Dedifferentiated amniotic fluid mesenchymal stem cell (primary cell): ENCODE measurements around the gene SYNDIG1.
"Not testable (repeated sequence)": the region's sequence is repeated elsewhere in the genome, so short reads cannot be mapped to it uniquely, and the experiment has no call there.

Source experiments
- DNase-seq: peaks from one replicate; pipeline ENCODE4 v3.0.0-alpha.2; 2016; ENCODE audit errors: extremely low spot score

Gene SYNDIG1

DNA sequence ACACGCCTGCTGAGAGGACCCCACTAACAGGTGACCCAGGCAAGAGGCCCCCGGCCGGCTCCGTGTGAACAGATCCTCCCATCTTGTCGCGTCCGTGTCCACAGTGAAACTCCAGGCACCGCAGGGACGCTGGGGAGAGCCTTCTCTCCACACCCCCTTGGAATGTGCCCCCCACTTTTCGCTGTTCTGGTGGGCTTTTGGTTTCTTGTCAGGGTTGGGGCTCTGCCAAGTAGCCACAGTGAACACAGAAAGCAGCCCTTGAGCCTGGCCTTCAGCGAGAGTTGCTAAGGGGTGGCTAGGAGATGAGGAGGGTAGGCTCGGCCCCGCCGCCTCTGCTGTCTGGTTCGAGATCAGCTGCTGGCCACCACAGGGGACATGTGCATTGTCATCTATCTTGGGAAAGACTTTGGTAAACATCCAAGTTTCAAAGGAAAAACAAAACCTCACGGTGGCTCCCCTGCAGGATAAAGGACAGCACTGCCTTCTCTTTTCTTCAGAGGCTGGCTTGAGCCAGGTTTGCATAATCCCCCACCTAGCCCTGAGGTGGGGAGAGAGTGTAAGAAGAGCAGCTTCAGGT is 22.7 kb downstream of the SYNDIG1 start:
- DNase-seq = no peak

DNA sequence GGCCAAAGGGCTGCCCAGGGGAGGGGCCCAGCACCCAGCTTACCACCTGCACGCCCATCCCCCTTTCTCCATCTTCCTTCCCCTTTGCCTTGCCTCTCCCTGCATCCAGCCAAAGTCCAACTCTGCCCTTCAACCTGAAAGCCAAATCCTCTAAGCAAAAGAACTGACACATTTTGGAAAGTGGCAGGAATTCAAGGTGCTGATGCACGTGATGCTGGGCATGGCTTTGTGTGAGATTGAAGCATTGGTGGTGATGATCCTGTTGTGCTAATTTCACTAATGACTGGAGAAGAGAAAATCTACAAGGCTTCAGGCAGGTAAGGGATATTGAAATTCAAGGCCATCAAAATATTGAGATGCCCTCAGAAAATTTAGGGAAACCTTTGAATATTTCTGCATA is 23.3 kb downstream of the SYNDIG1 start:
- no peak for DNase-seq

DNA sequence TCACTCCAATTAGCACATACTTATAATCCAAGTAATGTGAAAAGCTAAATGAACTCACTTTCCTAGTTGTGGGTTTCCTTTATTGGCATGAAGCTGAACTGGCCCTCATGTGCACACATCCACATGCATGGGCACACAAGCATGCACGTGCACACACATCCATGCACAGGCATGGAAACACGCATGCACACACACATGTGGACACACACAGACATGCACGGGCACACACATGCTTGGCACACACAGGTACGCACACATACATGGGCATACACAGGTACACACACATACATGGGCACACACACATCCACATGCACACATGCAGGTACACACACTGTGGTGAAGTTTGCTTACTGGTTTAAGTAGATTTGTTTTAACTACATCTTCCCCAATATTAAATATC is 23.8 kb downstream of the SYNDIG1 start:
- no peak for DNase-seq

DNA sequence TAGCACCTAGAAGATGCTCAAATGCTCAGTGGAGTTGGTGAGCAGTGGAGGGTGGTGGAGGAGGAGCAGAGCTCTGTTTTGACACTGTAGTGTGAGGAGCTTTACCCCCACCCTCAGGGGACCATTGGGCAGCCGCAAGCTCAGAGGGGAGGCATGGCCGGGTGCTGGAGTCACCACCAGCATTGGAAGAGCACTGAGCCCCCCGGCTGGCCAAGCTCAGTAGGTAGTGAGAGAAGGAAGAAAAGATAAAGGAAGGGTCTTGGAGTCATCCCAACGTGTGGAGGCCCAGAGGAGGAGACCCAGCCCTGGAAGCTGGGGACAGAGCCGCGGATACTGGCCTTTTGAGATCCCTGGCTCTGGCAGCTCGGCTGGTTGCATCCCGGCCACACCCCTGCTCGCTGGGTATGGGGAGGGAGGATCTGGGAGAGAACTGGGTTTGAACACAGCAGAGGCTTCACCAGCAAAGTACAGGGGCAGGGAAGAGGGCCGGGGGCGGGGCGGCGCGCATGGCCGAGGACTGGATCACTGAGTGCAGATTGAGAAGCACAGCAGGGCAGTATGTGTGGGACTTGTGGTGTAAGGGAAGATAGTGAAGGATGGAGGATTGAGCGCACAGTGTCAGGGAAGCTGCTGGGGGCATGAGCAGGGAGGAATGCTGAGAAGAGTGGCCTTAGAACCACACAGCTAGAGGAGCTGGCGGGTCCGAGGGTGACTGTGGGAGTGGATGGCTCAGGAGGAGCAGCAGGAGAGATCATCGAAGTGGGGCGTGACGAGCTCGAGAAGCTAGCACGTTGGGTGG is 24.4 kb downstream of the SYNDIG1 start:
- DNase-seq = no peak

DNA sequence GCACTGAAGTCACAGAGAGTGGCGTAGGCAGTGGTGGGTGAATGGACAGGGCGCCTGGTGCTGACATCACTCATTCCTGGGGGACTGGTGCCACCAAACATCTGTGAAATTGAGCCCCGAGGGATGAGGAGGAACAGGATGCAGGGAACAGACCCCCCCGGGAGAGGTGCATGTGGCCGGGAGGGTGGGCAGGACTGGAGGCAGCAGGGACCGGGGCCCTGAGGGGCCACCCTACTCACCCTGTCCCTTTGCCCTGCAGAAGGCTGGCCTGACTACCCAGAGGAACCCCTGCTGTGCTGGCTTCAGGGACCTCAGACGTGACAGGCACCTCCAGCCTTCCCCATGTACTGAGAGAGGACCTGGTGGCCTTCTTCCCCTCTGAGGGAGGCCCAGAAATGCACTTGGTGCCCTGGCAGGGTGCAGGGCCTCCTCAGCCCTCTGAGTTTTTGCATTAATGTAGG is 25.1 kb downstream of the SYNDIG1 start:
- no peak for DNase-seq

DNA sequence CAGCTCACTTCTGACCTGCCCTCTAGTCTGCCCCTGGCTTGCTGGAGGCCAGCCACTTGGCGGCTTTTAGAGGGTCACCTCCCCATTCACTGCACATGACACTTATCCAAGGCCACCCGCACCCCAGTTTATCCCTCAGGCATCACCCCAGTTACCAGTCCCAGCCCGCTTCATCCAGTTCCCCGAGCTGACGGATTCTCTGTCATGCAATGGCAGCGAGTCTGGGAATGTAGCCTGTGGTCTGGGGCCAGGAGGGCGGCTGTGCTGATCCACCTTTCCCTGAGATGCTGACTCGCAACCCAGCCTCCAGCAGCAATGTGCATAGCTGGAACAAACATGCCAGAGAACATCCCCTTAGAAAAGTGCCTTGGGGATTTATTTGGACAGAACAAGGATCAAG is 25.8 kb downstream of the SYNDIG1 start:
- DNase-seq = no peak

DNA sequence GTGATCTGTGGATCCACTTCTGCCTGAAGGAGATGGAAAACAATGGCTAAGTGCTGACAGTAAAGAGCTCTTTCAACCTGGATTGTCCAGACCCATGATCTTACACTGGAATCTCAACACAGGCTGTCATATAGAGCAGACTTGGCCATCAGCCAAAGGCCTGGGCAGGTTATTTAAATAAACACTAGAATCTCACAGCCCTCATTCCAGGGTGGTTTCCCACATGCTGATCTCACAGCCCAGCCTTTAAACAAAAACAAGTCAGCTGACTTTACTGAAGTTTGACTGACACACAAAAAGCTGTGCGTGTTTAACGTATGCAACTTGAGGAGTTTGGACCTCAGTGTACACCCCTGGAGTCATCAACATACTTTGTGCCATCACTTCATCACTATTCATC is 28.4 kb downstream of the SYNDIG1 start:
- DNase-seq = no peak

DNA sequence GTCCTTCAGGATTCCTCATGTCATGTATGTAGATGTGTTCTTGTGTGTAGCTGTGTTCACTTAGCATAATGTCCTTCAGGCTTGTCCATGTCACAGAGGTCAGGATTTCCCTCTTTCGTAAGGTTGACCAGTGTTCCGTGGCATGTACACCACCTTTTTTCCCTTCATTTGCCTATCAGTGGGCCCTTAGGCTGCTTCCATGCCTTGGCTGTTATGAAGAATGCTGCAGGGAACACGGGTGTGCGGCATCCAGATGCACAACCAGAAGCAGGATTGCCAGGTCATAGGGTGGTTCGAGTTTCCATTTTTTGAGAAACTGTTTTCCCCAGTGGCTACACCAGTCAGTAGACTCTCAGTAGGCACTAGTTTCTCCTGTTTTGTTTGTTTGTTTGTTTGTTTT is 29.2 kb downstream of the SYNDIG1 start:
- DNase-seq = no peak

DNA sequence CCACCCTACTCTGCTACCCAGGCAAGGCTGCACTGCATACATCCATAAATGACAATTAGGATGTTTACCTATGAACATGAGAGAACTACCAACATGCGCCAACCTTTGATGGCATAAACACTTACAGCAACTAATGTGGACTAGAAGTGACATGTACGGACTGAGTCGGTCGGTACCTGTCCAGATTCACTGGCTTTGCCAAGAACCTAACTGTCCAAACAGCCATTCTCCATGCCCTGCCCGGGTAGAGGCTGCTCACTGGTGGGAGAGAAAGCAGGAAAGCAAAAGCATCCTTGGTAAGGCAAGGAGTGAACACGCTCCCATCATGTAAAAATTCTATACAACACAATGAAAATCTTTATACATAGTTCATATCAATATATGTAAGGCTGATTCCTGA is 30.0 kb downstream of the SYNDIG1 start:
- DNase-seq = no peak

DNA sequence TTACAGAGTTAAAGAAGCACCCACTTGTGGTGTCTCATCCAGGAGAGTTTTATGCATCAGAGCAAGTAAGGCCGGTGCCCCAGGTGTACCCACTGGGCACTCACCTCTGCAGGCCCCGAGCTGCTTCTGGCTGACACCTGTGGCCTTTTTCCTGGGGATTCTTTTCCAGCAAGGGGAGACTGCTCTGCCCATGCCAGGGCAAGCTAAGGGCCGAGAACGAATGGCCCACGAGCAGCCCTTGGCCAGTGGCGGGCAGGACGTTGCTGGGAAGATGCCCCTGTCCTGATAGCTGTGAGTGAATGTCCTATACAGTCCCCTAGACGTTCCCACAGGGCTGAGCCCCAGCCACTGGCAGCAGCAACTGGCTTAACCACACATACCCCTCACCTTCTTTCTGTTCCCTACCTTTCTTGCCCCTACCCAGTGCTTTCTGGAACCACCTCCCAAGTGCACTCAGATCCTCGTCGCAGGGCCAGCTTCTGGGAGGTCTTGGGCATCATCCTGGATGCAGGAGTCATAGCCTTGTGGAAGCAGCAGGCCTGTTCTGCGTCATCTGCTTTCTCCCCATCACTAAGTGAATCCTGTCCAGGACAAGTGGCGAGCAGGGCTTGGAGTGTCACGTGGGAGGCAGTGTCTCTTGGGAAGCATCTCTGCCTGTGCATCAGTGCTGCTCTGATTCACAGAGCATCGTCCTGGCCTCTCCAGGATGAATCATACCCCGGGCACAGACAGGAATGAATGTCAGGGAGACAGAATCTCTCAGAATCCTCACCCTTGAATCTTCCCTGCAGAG is 32.5 kb downstream of the SYNDIG1 start:
- no peak for DNase-seq

DNA sequence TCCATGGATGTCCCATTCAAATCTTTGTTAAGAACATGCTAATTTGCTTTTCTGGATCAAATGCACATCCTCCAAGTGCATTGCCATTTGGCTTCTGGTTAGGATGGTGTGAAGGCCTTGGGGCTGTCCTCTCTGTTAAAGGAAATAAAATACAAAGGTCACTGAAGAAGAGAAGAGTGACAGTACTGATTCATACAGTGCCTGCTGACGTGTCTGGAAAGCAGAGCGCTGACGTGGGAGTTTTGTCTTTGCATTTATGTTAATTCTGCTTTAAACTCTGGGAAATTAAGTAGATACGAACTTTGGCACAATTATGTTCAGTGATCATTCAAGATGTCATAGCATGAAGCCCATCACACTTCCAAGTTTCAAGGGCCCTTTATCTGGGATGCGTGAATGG is 33.2 kb downstream of the SYNDIG1 start:
- DNase-seq = no peak

DNA sequence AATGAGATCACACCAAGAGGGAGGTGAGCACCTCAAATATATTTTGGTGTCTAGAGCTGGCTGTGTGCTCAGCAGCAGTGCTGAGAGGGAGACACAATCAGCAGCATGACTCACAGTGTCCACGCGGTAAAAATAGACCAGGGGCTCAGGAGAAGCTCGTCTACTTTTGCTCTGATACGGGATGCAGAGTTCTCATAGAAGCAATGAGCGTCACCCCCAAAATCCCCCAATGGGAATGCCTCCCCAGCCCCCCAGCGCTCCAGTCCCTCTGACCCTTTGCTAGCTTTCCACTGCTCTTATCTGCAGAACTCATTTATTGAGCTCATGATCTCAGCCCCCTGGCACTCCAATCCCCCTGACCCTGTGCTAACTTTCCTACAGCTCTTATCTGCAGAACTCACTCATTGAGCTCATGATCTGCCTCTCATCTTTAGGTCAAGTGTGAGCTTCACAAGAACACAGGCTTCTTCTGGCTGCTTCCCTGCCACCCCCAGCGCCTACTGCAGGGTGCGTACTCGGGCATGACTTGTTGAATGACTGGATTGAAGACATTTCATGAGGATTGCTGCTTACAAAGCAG is 34.0 kb downstream of the SYNDIG1 start:
- no peak for DNase-seq

DNA sequence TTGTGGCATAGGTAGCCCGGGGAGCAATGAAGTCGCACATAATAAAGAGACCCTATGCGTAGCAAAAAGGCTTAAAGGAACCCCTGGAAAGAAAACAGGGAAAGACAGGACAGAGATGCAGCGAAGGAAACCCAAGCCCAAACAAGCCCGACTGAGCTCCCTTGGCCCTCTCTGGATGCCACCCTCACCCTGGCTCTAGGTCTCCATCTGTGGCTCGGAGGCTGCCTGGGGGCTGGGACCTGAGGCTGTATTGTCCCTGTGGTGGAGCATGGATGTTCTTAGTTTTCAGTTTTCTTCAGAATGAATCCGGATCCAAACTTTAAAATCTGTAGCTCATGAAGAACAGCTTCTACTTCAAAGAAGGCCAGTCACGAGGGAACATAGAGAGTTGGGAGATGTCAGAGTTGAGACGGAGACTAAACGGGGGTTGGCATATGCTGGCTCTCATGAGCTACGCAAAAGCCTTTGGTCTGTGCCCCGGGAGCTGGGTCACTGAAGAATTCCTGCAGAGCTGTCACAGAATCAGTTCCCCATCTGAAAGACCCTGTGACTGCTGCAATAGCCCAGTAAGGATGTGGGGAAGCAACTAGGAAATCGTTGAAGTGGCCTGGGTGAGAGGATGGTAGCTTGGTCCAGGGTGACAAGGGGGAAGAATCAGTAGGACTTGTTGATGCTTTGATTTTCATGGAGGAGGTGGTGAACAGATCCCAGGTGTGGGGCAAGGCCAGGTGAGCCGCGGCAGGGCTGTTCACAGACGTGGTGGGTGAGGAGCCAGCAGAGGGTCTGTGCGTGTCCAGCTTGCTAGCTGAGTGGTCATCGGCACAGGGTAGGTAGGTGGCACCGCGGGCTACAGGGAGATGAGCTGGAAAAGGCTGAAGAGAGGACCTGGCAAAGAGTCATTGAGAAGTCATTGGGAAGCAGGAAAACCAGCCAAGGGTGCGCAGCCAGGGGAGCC is 35.2 kb downstream of the SYNDIG1 start:
- DNase-seq = no peak

DNA sequence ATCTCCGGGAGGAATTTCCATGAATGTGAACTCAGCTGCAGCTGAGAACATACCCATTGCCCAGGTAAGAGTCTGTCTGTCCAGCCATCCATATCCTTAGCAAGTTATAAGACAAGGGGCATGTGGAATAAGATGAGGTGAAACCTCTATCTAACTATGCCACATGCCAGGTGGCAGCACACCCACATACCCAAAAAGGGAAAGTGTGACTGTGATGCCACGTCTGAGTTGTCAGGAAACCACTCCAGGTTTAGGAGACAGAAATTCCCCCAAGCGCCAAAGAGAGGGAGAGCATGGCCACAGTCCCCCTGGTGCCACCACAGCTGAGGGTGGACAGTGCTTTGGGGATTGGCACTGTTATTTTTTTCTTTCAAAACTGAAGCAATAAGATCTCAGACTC is 36.7 kb downstream of the SYNDIG1 start:
- no peak for DNase-seq

DNA sequence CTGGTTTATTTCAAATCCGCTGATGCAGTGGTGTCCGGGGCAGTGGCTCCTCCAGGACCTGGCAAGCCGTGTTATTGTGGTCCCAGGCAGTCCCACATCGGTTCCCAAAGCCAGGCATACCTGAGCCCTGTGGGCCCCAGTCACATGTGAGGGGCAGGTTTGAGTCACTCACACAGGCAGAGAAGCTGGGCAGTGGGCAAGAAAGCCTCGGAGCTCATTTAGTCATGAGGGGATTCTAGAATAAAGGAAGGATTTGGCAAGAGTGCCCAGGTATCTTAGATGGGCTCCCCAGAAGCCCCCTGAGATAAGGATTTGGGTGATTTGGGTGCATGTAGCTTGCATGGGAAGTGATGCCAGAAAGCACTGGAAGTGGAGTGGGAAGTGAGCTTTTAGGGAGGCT is 37.3 kb downstream of the SYNDIG1 start:
- DNase-seq = no peak

DNA sequence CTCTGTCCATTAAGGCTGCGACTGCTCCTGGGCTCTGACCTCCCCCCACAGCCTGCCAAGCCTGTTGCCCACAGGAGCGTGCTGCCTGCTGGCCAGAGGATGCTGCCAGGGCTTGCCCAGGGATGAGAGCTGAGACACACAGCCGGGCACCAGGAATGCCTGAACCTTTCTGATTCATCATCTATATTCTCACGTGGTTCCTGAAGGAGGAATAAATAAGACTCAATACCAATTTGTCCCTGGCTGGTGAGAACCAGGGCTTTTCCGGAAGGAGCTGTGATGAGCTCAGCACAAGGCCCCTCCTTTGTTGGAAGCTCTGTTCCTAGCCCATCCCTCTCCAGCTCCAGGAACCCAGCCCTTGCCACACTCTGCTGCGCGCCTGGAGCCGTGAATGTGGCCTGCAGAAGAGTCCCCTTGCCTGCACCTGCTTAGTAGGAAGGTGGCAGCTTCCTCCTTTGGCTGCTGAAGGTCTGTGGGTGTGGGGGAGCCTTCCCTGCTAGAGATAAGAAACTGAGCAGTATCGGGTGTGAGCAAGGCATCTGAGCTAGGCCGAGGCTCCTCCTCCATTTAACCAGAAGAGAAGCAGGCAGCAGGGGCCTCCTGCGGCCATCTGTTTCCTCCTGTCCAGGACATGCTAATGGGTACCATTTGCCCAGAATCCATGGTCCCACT is 37.9 kb downstream of the SYNDIG1 start:
- no peak for DNase-seq

DNA sequence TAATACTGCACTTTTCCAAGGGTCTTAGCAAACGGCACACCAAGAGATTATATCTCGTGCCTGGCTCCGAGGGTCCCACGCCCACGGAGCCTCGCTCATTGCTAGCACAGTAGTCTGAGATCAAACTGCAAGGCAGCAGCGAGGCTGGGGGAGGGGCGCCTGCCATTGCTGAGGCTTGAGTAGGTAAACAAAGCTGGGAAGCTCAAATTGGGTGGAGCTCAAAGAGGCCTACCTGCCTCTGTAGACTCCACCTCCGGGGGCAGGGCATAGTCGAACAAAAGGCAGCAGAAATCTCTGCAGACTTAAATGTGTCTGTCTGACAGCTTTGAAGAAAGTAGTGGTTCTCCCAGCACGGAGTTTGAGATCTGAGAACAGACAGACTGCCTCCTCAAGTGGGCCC is 43.0 kb downstream of the SYNDIG1 start:
- not testable (repeated sequence) for DNase-seq

DNA sequence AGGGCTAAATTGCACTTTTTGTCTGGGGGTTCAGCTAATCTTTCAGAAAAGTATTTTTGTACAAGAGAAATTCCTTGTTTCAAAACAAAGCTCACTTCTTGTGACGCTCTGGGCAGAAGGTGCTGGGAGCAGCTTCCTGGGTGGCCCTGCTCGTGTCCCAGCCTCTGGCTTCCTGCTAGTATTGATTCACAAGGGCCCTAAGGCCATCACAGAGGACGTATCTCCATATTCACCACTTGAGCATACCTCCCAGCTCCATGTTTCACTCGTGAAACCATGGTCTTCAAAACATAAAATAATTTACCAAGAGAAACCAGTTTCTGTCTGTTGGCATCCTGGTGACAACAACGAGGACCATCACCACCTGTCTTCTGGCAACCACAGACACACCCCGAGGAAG is 49.1 kb downstream of the SYNDIG1 start:
- DNase-seq = no peak

DNA sequence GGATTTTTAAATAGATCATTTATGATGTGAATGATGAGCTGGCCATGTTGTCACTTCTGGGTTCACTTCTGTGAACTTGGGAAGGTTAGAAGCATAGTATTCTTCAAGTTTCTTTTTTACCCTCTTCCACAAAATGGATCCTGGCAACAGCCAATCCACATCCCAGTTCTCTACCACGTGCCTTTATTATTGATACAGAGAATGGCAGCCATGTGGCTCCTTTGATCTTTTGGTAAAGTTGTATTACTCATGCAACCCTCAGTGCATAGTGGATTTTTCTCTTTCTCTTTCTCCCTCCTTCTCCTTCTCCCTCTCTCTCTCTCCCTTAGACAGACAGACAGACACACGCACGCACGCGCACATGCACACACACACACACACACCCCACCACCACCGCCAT is 50.0 kb downstream of the SYNDIG1 start:
- no peak for DNase-seq

DNA sequence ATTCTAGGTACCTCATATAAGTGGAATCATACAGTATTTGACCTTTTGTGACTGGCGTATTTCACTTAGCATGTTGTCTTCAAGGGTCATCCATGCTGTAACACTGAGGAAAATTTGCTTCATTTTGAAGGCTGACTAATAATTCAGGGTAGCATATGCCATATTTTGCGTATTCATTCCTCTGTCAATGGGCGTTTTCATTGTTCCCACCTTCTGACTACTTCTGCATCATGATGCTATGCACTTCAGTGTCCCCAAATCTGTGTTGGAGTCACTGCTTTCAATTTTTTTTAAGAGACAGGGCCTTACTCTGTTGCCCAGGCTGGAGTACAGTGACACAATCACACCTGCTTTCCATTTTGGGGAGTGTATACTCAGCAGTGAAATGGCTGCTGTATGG is 51.6 kb downstream of the SYNDIG1 start:
- no peak for DNase-seq
